Lower lobe of right lung (tissue), 2 donors: ENCODE data around the gene BZW2. TPM values are rescaled to one million over a fixed set of nuclear protein-coding genes. Genes with fewer than 3 reads are reported as not detected.
"Not testable (repeated sequence)": the region's sequence is repeated elsewhere in the genome, so short reads cannot be mapped to it uniquely, and the experiment has no call there.

ENCODE experiments used
- ATAC-seq, 2 donors: fragments of 200-7000 bp; cut with Tn5 transposase; one replicate each; pipeline ENCODE4 v1.9.1; 2020 to 2022; ENCODE audit warnings: mild to moderate bottlenecking in 2 of 2, moderate library complexity in 2 of 2
- DNase-seq: peaks from one replicate; pipeline ENCODE4 v3.0.0-alpha.2; 2020
- H3K27ac ChIP-seq: fragments of 200-600 bp; one replicate; pipeline ENCODE4 v1.8.0; 2022
- H3K27me3 ChIP-seq: fragments of 200-600 bp; one replicate; pipeline ENCODE4 v1.8.0; 2022; ENCODE audit warnings: low read depth
- H3K36me3 ChIP-seq: fragments of 200-600 bp; one replicate; pipeline ENCODE4 v1.8.0; 2022; ENCODE audit warnings: mild to moderate bottlenecking
- H3K4me1 ChIP-seq: fragments of 200-600 bp; one replicate; pipeline ENCODE4 v1.8.0; 2022
- H3K4me3 ChIP-seq: fragments of 200-600 bp; one replicate; pipeline ENCODE4 v1.8.0; 2022; ENCODE audit warnings: mild to moderate bottlenecking
- H3K9me3 ChIP-seq: fragments of 200-600 bp; one replicate; pipeline ENCODE4 v1.8.0; 2022
- intact Hi-C: fragments of 100-400 bp; cut with DNase I; formaldehyde crosslinking; loops from one replicate; pipeline ENCODE4 v1.11.0; 2022
- total RNA-seq: library from RNA; stranded (reverse); fragmentation: NEBNext Ultra II Directional; extraction: Animal tissue kit (Norgen Biotek cat#: 25700); gene quantifications from one replicate; pipeline ENCODE4 v1.2.1, GENCODE V29; 2021
- TF ChIP-seq, protein P1 (sequence below): fragments of 200-600 bp; IDR thresholded peaks from one replicate; pipeline ENCODE4 v1.8.0; 2022; ENCODE audit warnings: antibody characterized with exemption, mild to moderate bottlenecking
- donor health status: DM: no; HTN: yes; CAD: no; lungs with severe emphysema.

Gene BZW2
- total RNA-seq, 1 donor from 2014 or later: 24.6 TPM

DNA sequence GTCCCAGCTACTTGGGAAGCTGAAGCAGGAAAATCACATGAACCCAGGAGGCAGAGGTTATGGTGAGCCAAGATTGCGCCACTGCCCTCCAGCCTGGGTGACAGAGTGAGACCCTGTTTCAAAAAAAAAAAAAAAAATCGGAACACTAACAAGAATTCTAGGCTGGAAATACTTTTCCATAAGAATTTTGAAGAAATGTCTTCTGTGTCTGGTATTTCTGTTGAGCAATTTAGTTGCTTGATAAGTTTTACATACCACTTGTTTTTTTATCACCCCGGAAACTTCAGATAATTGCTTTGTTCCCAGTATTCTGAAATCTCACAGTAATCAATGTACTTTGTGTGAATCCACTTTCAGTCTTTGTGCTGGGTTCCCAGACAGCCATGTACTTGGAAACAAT, 25.8 kb downstream of the BZW2 start:
- intact Hi-C loops: no loop called here
- no peaks in the 10 kb centered on the region for H3K9me3 ChIP-seq
- no peak for ATAC-seq

DNA sequence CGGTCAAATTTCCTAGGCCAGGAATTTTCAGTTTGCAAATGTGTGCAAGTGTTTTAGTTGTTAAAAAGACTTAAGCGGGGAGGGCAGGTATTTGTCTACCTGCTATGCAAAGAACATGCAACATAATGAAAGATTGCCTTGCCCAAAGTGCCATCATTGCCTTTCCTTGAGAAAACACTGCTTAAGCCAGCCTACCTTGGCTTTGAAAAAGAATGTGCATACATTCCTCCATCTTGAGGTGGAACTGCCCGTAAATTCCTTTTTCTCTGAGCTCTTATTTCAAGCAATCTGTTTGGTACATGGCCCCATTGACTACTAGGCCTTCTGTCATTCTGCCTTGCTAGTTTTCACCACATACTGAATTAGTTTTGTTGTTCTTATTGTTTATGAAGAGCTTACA, 29.3 kb downstream of the BZW2 start:
- intact Hi-C loops: no loop called here
- Histone ChIP-seq H3K27me3 (no peaks in the 10 kb centered on the region), H3K4me1 (no peaks in the 10 kb centered on the region), H3K4me3 (no peak overlapping the region), H3K36me3 (peaks cover 16% of the 10 kb centered on the region), H3K9me3 (no peaks in the 10 kb centered on the region), H3K27ac (no peak overlapping the region)
- ATAC-seq: no peak
- TF ChIP-seq, protein P1, sequence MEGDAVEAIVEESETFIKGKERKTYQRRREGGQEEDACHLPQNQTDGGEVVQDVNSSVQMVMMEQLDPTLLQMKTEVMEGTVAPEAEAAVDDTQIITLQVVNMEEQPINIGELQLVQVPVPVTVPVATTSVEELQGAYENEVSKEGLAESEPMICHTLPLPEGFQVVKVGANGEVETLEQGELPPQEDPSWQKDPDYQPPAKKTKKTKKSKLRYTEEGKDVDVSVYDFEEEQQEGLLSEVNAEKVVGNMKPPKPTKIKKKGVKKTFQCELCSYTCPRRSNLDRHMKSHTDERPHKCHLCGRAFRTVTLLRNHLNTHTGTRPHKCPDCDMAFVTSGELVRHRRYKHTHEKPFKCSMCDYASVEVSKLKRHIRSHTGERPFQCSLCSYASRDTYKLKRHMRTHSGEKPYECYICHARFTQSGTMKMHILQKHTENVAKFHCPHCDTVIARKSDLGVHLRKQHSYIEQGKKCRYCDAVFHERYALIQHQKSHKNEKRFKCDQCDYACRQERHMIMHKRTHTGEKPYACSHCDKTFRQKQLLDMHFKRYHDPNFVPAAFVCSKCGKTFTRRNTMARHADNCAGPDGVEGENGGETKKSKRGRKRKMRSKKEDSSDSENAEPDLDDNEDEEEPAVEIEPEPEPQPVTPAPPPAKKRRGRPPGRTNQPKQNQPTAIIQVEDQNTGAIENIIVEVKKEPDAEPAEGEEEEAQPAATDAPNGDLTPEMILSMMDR: no peak
- no peak for DNase-seq

More for the DNA sequence above, 25.8 kb downstream of the BZW2 start:
- Histone ChIP-seq H3K4me3 (no peak overlapping the region), H3K27ac (no peak overlapping the region), H3K27me3 (no peaks in the 10 kb centered on the region), H3K36me3 (peaks cover 16% of the 10 kb centered on the region), H3K4me1 (peaks cover 17% of the 10 kb centered on the region)
- TF ChIP-seq, protein P1: no peak
- no peak for DNase-seq

DNA sequence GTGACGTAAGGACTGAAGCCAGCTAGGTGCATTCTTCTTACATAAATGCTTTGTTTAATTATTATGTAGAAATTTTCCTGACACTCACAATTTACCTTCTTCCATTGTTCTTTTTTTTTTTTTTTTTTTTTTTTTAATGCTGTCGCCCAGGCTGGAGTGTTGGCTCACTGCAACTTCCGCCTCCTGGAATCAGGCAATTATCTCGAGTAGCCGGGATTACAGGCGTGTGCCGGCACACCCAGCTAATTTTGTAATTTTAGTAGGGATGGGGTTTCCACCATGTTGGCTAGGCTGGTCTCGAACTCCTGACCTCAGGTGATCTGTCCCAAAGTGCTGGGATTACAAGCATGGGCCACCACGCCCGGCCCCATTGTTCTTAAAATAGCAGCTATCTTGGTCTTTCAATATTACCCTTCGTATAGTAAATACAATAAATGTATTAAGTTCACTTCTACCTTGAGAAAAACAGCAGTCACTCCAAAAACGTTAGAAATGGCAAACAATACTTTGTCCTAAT, 32.1 kb downstream of the BZW2 start:
- H3K4me3 ChIP-seq: no peak overlapping the region
- no peak for DNase-seq
- H3K36me3 ChIP-seq: peaks cover 32% of the 10 kb centered on the region
- no peak overlapping the region for H3K27ac ChIP-seq
- no peak for ATAC-seq
- H3K9me3 ChIP-seq: no peaks in the 10 kb centered on the region
- TF ChIP-seq, protein P1: no peak
- no peaks in the 10 kb centered on the region for H3K4me1 ChIP-seq
- intact Hi-C loops: no loop called here
- H3K27me3 ChIP-seq: no peaks in the 10 kb centered on the region

DNA sequence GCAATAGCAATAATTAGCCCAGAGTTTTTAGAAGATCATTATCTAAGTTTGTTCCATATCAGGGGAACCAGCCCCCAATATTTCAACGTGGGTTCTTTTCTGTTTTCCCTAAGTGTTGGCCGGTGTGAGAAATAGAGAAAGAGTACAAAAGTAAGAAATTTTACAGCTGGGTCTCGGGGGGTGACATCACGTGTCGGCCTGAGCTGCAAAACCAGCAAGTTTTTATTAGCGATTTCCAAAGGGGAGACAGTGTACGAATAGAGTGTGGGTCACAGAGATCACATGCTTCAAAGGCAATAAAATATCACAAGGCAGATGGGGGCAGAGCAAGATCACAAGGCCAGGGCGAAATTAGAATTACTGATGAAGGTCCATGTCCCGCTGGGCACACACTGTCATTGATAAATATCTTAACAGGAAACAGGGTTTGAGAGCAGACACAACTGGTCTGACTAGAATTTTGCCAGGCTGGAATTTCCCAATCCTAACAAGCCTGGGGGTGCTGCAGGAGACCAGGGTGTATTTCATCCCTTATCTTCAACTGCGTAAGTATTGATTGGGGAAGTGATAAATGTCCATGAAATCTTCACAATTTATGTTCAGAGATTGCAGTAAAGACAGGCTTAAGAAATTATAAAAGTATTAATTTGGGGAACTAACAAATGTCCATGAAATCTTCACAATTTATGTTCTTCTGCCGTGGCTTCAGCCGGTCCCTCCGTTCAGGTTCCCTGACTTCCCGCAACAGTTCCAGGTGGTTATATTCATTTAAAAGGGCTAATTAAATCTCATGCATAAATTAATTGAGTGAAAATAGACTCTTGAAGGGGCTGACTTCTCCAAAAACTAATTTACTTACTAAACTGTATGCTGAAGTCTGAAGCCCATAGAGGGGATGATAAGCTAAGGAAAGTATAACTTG, 32.9 kb downstream of the BZW2 start:
- DNase-seq, H3K27ac ChIP-seq, H3K27me3 ChIP-seq, ATAC-seq, H3K4me3 ChIP-seq, H3K9me3 ChIP-seq, intact Hi-C loops, H3K4me1 ChIP-seq: not testable (repeated sequence)
- H3K36me3 ChIP-seq: peaks cover 40% of the 10 kb centered on the region

DNA sequence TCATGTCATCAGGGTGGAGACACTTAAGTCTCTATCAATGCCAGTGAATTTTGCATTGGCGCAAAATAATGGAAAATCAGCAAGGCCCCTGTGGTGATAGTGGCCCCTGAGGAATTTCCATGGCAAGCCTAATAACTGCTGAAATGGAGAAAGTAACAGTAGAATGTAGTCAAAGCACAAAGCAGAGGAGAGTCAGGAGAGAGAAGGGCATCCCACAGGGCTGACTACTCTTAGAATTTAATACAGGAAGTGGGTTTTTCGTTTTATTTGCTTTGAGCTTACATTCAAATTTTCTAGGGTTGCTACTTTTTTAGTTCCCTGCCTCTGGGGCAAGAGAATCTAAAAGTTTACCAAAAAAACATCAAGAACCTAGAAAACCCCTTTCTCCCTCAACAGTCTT, 39.0 kb downstream of the BZW2 start:
- intact Hi-C loops: no loop called here
- H3K27ac ChIP-seq: no peak overlapping the region
- TF ChIP-seq, protein P1: no peak
- no peak overlapping the region for H3K4me3 ChIP-seq
- DNase-seq: no peak
- ATAC-seq: no peak
- no peaks in the 10 kb centered on the region for H3K4me1 ChIP-seq
- no peaks in the 10 kb centered on the region for H3K9me3 ChIP-seq
- no peaks in the 10 kb centered on the region for H3K27me3 ChIP-seq
- H3K36me3 ChIP-seq: peaks cover 38% of the 10 kb centered on the region

DNA sequence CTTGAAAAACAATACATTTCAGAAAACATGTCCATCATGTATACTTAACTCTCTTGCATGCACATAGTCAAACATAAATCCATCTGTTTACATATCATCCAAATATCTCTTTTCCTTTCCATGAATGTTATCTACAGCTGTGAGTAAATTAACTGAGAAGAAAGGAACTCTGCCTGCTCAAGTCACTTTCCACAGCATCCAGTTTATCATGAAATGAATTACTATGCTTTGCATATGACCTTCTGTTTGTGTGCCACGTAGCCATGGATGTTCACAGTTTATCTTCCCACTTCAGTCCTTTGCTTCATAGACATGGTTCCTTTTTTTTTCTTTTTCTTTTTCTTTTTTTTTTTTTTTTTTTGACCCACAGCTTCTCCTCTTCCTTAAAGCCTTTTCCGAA, 39.6 kb downstream of the BZW2 start:
- no peak for ATAC-seq
- Histone ChIP-seq H3K4me3 (no peak overlapping the region), H3K36me3 (peaks cover 44% of the 10 kb centered on the region), H3K4me1 (no peaks in the 10 kb centered on the region), H3K27me3 (no peaks in the 10 kb centered on the region), H3K9me3 (no peaks in the 10 kb centered on the region), H3K27ac (no peak overlapping the region)
- no peak for DNase-seq
- TF ChIP-seq, protein P1: no peak
- intact Hi-C loops: no loop called here
